ENCODE measurements around the gene CD93.

The CD93 gene

DNA sequence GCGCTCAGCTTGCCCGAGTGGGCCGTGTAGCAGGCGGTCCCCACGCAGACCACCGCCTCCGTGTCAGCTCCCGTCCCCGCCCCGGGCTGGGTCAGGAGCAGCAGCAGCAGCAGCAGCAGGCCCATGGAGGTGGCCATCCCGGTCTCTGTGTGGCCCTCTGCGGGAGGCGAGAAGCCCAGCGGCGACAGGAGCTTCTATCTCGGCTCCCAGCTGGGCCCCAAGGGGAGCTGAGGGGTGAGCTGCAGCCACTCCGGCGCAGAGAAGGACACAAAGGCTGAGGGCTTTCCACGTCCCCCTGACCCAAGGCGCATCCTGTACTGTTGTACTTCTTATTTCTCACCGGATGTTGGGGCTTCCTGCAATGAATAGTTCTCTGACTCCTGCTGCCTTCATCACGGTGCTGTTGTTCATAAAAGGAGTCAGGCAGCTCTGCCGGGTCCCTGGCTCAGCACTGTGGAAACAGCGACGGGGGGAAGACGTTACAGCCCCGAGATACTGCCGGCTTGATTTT lies at the start of gene CD93:
CD93 (minus strand) TSS at position 269 of the 511 bp plus-strand sequence; CDS start at position 137, 132 bp downstream.
- DNase-seq = no peak

GRCh38 chr20:23133560-23133998 lies 47.5 kb upstream of the CD93 start:
- no peak for DNase-seq

DNA sequence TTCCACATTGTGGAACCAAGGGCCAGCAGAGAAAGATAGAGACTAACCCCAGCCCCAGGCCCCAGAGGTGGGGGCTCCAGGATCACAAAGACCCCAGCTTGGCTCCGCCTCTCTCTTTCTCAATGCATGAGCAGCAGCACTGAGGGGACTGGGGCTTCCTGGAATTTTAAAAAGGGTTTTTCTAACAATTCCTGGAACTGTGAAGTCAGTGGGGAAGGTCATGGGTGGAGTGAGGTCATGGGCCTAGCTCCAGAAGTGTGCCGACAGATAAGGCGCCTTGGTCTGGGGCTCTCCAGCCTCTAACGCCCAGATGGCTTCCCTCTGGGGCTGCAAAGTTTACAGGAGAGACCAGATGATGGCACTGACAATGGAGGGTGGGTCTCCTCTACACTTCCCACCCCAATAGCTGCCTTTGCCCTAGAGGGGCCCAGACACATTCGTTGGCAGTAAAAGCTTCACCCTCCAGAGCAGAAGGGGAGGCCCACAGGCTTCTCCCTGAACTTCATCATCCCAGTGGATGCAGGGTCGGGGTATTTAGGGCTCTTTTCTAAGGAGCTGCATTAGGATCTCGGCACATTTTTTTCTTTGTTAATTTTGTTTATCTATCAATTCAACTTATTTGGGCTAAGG lies 46.9 kb upstream of the CD93 start:
- DNase-seq = no peak

- DNase-seq = no peak
These were observed 46.3 kb upstream of the CD93 start for GRCh38 chr20:23132293-23132929.

- DNase-seq = no peak
These were observed 45.6 kb upstream of the CD93 start for GRCh38 chr20:23131766-23132165.

GRCh38 chr20:23130622-23131140 lies 44.6 kb upstream of the CD93 start:
- no peak for DNase-seq

GRCh38 chr20:23129891-23130621 lies 43.9 kb upstream of the CD93 start:
- no peak for DNase-seq

- DNase-seq = no peak
These were observed 43.1 kb upstream of the CD93 start for GRCh38 chr20:23129266-23129665.

- no peak for DNase-seq
These were observed 42.5 kb upstream of the CD93 start for GRCh38 chr20:23128461-23129125.

DNA sequence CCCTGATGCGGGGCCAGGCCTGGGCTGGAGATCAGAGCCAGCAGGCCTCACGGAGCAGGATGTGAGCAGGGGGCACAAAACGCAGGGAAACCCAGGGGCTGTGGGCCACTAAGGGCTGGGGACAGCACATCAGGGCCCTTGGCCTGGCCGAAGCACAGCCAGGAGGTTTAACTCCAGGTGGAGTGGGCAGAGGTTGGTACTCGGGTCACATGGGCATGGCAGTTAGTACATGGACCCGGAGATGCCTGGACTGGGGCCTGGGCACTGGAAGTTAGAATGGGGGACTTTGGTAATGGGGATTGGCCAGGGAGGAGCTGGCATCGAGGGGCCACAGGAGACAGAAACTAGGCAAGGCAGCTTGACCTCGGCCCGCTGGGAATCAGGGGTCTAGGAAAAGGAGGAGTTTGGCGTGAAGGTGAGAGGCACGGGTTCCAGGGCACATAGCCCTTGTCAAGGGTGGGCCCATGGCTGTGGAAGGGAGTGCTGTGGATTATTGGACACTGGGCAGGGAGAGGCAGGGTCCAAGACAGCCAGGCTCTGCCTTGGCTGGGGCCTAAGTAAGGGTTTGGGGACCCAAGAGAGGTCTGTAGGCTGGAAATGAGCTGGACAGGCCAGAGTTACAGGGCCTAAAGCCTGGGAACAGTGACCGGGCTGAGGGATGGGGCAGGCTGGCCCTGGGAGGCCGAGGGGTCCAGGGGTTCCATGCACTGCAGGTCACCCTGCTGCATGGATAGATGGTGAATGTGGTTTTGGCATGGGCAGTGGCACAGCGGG lies 41.6 kb upstream of the CD93 start:
- DNase-seq = no peak

- DNase-seq = no peak
These were observed 40.3 kb upstream of the CD93 start for GRCh38 chr20:23126281-23127061.

GRCh38 chr20:23125625-23126191 lies 39.6 kb upstream of the CD93 start:
- DNase-seq = no peak

DNA sequence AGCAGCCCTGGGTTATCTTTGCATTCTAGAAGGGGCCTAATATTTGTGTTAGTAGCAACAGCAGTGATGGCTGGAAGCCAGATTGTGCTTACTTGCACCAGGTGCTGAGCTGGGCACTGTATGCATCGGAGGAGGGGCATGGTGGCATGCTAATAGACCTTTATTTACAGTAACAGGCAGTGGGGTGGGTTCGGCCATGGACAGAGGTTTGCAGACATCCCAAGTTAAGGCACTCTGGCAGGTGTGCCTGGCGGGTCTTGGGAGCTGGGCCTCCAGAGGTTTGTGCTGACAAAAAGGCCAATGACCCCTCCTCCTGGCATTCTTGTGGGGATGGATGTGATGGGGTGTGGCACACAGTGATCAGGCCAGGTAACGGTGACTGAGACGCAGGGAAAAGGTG lies 39.0 kb upstream of the CD93 start:
- no peak for DNase-seq

GRCh38 chr20:23123886-23124285 lies 37.8 kb upstream of the CD93 start:
- no peak for DNase-seq

- DNase-seq = no peak
These were observed 36.9 kb upstream of the CD93 start for GRCh38 chr20:23122796-23123655.

DNA sequence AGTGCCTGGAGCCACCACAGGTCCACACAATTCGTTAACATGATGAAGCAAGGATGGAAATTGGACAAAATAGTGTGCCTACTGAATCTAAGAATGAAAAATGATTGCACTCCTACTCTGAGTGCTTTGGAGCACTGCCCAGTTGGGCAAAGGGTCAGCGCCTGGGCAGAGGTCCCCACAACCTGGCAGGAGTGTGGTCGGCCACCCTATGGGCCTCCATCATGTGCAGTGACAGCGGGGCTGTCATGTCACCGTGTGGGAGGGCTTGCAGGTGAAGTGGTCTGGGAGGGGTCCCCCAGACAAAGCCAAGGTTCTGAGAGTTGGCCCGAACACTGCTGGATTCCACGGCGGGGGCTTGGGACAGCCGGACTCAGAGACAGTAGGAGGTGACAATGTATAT lies 36.2 kb upstream of the CD93 start:
- DNase-seq = no peak

GRCh38 chr20:23121751-23122320 lies 35.7 kb upstream of the CD93 start:
- no peak for DNase-seq

DNA sequence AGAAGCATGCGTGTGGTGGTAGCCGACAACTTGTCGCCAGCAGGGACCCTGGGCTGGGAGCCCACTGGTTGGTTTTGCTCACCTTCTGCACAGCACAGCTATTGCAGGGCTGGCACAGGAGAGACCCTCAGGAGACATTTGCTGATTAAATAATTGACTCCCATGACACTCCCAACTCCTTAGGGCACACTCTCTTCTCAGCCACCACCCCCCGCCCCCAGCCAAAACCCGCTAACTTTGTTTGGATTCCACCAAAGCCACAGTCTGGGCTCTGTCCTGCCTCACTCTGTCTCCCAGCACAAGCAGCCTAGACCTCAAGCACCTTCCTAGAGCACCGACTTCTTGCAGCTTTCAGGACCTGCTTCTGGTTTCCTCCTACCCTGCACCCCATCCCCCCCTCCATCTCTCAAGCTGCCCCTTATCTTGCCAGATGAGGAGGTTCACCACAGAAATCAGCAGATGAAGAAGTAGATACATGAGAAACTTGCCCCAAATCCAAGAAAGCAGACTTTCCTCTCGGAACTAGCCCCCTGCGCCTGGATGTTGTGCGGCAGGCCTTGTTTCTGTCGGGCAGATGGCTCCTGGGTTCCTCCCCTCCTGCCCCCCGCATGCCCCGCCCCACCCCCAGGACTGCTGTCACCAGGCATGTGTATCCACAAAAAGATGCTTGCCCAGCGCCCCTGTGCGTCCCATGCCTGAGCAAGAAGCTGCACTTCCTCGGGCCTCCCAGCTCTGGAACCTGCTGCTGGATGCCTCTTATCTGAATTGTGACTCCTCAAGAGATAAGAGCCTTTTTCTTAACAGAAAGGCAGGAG lies 35.0 kb upstream of the CD93 start:
- DNase-seq = no peak

DNA sequence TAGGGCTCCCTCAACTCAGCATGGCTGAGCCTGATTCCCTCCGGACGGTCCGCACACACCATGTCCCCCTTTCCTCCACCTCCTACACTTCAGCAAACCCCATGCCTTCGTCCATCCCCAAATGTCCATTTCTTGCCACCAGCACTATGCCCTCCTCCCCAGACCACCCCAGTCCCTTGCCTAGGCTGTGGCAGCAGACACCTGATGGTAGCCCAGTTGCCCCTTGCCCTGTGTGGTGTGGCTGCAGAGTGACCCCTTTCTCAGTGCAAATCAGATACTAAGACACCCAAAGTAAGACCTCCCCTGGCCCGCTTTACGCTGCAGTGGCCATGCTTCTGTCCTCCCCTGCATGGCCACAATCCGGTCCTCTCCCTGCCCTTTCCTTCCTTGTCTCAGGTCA lies 34.1 kb upstream of the CD93 start:
- no peak for DNase-seq

Data from 8988T (cell line).